ENCODE measurements around the gene PTPRG.

Gene PTPRG

DNA sequence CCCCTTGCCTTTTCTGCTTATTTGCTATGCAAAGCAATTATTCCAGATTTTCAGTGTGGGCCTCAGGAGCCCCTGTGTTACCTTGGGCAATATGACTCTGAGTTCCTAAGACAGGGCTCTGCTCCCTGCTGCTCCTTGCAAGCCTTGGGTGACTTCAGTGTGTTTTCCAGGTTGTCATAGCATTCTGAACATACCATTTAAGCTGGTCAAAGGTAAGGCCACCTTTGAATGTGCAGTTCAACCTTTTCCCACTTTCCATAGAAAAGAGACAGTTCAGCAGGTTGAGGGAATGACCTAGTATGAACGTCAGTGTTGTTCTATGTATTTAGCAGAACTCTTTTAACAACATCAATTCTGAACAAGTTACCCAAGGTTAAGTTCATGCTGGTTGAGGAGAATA, 302.2 kb downstream of the PTPRG start:
- DNase-seq (ENCODE audit: low read depth in 2 of 2) = no peak

- peak in 1 of 2 experiments; percentile 44 for DNase-seq (ENCODE audit: low read depth in 2 of 2)
Observed at GRCh38 chr3:61864886-61865285, 303.5 kb downstream of the PTPRG start.

- DNase-seq (ENCODE audit: low read depth in 2 of 2) = no peak
Observed at GRCh38 chr3:61865466-61866152, 304.2 kb downstream of the PTPRG start.

DNA sequence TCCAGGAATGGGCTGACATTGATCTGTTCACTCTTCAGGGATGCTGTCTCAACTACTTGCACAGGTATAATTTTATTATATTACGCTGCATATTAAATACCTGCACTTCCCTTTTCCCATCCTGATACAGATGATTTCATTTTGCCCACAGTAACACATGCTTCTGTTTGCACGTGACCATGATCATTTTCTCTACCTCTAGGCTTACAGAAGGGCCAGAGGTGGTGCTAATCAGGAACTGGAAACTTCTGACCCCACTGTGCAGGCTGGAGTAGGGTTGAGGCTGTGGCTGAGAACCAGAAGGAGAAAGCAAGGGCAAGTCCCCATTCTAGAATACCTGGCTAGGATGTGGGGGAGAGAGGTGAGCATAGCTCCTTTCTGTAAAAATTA, 304.8 kb downstream of the PTPRG start:
- DNase-seq (ENCODE audit: low read depth in 2 of 2) = no peak

DNA sequence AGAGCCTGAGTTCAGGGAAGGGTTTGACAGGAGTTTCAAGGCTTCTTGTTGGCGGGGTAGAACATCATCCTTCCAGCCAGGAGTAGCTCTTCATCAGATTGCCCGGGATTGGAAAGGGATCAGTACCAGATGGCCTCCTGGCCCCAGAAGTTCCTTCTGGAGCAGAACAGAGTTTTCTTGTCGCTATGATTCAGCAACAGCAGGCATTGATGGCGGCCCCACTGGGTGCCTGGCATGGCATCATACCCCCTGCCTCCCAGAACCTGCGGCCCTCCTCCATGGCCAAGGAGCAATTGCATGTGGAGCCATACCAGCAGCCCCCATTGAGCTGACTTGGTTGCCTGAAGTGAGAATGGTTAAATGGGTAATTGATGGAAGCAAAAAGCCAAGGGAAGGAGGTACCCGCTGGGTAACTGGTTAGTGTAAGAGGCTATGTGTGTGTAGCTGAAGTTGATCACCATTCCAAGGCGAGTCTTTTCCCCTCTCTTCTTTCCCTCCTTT, 305.6 kb downstream of the PTPRG start:
- no peak for DNase-seq (ENCODE audit: low read depth in 2 of 2)

- no peak for DNase-seq (ENCODE audit: low read depth in 2 of 2)
Observed at GRCh38 chr3:61868499-61868898, 307.1 kb downstream of the PTPRG start.

DNA sequence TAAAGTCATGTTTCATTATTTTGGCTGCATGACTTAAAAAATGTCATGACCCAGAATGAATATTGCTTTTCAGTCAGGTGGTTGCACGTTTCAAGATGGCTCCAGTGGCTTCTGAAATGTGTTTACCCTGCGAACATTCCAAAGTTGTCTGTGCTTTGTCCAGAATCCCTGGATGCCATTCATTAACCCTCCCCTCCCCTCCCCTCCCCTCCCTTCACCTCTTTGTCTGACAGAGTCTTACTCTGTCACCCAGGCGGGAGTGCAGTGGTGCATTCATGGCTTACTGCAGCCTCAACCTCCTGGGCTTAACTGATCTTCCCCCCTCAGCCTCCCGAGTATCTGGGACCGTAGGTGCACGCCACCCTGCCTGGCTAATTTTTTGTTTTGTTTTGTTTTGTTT, 308.0 kb downstream of the PTPRG start:
- no peak for DNase-seq (ENCODE audit: low read depth in 2 of 2)

DNA sequence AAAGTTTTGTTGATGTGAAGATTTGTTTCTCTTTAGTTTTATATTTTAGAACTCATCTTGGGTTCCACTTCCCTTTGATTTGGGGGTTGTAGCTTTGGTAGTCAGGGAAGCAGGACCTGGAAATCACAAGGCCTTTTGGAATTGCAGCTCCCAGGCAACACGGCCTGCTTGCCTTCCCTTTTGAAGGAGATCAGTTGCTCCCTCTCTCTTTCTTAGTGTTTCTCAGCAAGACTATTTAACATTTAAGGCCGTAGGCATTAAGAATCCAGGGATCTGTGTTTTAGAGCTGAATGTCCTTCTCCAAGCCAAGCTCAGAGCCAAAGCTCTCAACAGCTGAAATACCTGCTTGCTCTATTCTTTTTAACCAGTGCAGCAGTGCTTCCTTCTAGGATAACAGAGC, 310.3 kb downstream of the PTPRG start:
- no peak for DNase-seq (ENCODE audit: low read depth in 2 of 2)

DNA sequence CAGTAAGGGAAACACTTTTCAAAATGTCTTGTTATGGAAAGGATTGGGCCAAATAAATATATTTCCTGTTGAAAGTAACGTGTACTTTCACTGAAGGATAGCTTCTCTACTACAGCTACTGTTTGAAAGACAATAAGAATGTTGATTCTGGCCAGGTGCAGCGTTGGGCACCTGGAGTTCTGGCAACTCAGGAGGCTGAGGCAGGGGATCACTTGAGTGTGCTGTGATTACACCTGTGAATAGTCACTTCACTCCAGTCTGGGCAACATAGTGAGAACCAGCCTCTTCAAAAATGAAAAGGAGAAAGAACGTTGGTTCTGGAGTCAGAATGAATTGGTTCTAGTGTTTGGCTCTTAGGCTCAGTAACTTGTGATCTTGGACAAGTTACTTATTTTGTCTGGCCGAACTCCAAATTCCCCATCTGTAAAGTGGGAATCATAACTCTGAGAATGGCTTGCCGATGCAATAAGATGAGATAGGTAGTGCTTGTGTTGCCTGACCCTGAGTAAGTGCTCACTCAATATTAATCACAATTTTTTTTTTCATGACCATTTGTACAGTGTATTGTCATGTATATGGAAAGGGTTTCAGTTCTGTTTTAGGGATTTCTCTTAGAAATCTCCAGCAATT, 310.8 kb downstream of the PTPRG start:
- DNase-seq (ENCODE audit: low read depth in 2 of 2) = no peak

GRCh38 chr3:61875046-61875844, 313.9 kb downstream of the PTPRG start:
- no peak for DNase-seq (ENCODE audit: low read depth in 2 of 2)

DNA sequence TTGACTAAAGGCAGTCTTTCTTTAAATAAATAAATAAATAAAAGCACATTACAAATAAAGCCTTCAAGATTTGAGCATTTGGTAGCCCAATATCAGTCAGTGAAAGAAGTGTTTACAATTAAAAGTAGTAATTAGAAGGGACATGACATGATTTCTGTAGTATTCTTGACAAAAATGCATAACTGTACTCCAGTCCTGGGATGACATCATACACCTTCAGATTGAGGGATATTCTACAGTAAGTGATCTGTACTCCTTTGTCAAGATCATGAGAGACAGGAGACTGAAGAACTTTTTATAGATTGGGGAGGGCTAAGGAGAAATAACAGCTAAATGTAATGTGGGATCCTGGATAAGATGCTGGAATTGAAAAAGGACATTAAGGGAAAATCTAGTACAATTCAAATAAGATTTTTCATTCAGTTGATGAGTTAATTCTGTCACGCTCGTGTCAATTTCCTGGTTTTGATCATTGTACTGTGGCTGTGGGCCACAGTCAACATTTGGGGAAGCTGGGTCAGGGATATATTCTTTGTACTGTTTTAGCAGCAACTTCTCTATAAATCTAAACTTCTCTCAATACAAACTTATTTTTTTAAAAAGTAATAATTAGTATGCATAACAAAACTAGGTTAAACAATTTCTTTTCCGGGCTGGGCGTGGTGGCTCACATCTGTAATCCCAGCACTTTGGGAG, 314.8 kb downstream of the PTPRG start:
- no peak for DNase-seq (ENCODE audit: low read depth in 2 of 2)

- DNase-seq (ENCODE audit: low read depth in 2 of 2) = peak; percentile 68 to 78
Observed at GRCh38 chr3:61876797-61877196, 315.4 kb downstream of the PTPRG start.

- no peak for DNase-seq (ENCODE audit: low read depth in 2 of 2)
Observed at GRCh38 chr3:61877359-61878138, 316.2 kb downstream of the PTPRG start.

DNA sequence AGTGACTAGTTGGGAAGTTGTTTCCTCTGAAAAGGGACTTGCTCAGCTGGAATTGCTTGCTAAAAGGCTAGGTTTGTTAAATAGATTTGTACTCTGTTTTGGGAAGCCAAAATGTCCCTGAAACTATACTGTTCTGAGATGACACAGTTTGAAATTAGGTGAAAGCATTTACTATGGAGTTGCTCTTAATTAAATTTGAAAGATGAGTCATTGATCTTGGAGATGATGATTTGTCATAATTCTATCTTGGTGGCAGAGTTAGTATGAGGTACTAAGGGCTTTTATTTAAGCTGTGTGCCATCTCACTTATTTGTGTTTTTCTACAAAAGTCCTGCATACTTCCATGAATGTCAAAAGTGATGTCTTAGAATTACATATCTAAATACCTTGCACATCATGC, 320.9 kb downstream of the PTPRG start:
- DNase-seq (ENCODE audit: low read depth in 2 of 2) = no peak

DNA sequence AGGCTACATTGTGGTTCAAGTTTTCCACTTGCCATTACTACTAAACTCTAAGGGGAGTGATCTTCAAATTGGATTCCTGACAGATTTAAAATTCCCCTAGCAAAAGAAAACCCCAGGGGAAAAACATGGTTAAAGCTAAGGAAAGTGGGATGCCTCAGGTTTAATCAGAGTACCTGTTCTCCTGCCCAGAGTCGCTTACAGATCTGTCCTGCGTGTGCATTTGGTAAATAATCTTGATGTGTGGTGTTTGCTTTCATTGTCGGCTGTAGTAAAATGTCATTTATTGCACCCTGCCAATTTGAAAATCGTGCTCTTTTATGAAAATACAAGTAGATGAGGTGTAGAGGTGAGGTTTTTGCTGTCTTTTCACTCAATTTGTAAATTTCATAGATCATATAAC, 323.4 kb downstream of the PTPRG start:
- no peak for DNase-seq (ENCODE audit: low read depth in 2 of 2)

DNA sequence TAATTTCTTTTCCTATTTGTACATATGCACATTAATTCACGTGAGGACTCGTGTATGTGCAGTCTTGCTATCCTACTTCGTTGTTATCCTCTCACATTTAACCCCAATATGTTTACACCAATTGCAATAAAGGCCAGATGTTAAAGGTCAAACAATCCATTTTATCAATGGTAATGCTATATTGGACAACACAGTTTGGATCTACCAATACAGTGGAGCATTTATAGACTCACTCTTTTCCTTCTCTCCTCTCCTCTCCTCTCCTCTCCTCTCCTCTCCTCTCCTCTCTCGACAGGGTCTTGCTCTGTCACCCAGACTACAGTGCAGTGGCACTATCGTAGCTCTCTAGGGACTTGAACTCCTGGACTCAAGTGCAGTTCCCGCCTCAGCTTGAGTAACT, 324.0 kb downstream of the PTPRG start:
- no peak for DNase-seq (ENCODE audit: low read depth in 2 of 2)

DNA sequence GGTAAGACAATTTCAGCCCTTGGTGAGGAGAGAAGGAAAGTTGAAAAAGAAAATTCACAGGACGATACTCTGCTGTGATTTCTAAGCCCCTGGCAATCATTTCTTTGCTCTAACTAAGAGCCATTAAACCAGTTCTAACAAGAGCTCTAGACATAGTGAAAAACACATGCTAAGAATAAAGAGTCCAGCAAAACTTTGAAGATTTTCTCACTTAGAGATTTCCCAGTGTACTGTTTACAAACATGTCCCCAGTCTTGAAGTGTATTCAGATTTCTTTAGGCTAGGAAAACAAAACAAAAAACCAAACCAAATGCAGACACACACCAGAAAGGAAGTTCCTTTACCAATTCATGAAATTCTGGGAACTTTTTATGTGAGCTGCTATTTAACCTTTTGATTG, 325.8 kb downstream of the PTPRG start:
- DNase-seq (ENCODE audit: low read depth in 2 of 2) = no peak

- DNase-seq (ENCODE audit: low read depth in 2 of 2) = no peak
Observed at GRCh38 chr3:61889259-61889658, 327.9 kb downstream of the PTPRG start.

DNA sequence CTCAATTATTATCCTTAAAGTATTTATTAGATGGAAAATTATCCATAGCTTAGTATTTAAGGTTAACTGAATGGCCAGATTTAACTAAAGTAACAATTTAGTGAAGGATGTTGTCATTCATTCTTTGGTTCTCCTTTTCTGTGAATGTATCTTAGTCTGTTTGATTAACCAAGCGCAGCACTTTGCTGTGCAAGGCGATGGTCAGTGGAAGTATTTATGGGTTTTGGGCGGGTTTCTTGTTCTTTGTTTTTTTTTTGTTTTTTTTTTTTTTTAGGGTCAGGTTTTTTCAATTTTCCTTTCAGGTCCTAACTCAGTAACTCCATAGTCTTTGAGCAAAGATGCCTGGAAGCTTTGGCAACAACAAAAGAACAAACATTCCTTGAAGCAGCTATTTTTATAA, 328.8 kb downstream of the PTPRG start:
- no peak for DNase-seq (ENCODE audit: low read depth in 2 of 2)

GRCh38 chr3:61890586-61890985, 329.2 kb downstream of the PTPRG start:
- DNase-seq (ENCODE audit: low read depth in 2 of 2) = no peak

GRCh38 chr3:61892891-61893290, 331.5 kb downstream of the PTPRG start:
- DNase-seq (ENCODE audit: low read depth in 2 of 2) = no peak
